KMS-11 (cell line): Measurements from ENCODE around the gene PPP1R15A.

Experiments used
- H2AFZ ChIP-seq: fragments of 200-600 bp; sonication (generic); 2 replicates; pipeline ENCODE4 v1.6.1; 2016; ENCODE audit warnings: antibody characterized with exemption, mixed run types, low read depth
- H3K27ac ChIP-seq: fragments of 200-600 bp; sonication (generic); 2 replicates; pipeline ENCODE4 v1.6.1; 2016; ENCODE audit warnings: mild to moderate bottlenecking, mixed run types
- H3K27me3 ChIP-seq: fragments of 200-600 bp; sonication (generic); 2 replicates; pipeline ENCODE4 v1.6.1; 2017; ENCODE audit warnings: mild to moderate bottlenecking, low read depth, mixed run types, moderate library complexity; ENCODE audit not compliant: insufficient read depth
- H3K36me3 ChIP-seq: fragments of 200-600 bp; sonication (generic); 2 replicates; pipeline ENCODE4 v1.6.1; 2017; ENCODE audit warnings: mild to moderate bottlenecking, mixed run types; ENCODE audit not compliant: insufficient read depth
- H3K4me1 ChIP-seq: fragments of 200-600 bp; sonication (generic); 2 replicates; pipeline ENCODE4 v1.6.1; 2016; ENCODE audit warnings: mild to moderate bottlenecking, low read depth, mixed run types; ENCODE audit not compliant: poor library complexity, severe bottlenecking
- H3K4me2 ChIP-seq: fragments of 200-600 bp; sonication (generic); 2 replicates; pipeline ENCODE4 v1.7.0; 2016; ENCODE audit warnings: mild to moderate bottlenecking, mixed run types
- H3K4me3 ChIP-seq: fragments of 200-600 bp; sonication (generic); IDR thresholded peaks from 2 replicates; pipeline ENCODE4 v1.6.1; 2017; ENCODE audit warnings: low read depth, low read length, mixed read lengths; ENCODE audit not compliant: insufficient read depth
- H3K79me2 ChIP-seq: fragments of 200-600 bp; sonication (generic); 2 replicates; pipeline ENCODE4 v1.6.1; 2016; ENCODE audit warnings: low read depth, mixed run types; ENCODE audit not compliant: insufficient read depth
- H3K9ac ChIP-seq: fragments of 200-600 bp; sonication (generic); 2 replicates; pipeline ENCODE4 v1.6.1; 2016; ENCODE audit warnings: mild to moderate bottlenecking, mixed run types
- H4K20me1 ChIP-seq: fragments of 200-600 bp; sonication (generic); 2 replicates; pipeline ENCODE4 v1.6.1; 2016; ENCODE audit warnings: mild to moderate bottlenecking, mixed run types; ENCODE audit not compliant: insufficient read depth
- TF ChIP-seq, protein P1 (sequence below): fragments of 200-600 bp; sonication (generic); conservative IDR thresholded peaks from 2 replicates; pipeline ENCODE4 v1.6.1; 2017; ENCODE audit warnings: low read depth, mild to moderate bottlenecking, antibody characterized with exemption, low read length, moderate library complexity, mixed read lengths

PPP1R15A gene

DNA sequence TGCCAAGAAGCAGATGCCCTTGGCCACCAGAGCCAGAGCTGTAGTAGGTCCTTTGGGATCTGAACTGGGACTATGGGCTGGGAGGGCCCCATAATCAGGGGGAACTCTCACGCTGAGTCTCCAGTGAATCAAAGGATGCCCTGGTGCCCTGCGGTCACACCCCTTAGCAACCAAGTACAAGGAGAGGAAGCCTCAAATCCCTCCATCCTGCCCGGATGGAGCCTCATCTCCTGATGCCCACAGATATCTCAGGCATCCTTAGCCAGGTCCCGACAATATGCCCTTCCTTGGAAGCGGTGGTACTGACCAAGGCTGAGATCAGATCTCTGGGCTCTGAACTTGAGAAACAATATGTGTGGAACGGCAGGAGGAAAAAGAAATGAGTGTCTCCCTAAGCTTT lies 5.5 kb upstream of the PPP1R15A start:
- Histone ChIP-seq H3K9ac (no peak overlapping the region), H3K27me3 (peaks cover 49% of the 10 kb centered on the region), H3K27ac (no peak overlapping the region), H3K79me2 (no peaks in the 10 kb centered on the region), H2AFZ (no peak overlapping the region), H3K4me1 (peaks cover 7% of the 10 kb centered on the region), H4K20me1 (no peaks in the 10 kb centered on the region), H3K36me3 (no peaks in the 10 kb centered on the region), H3K4me2 (no peak overlapping the region; the same call in 1 of the 2 replicates), H3K4me3 (no peak overlapping the region)
- TF ChIP-seq, protein P1, sequence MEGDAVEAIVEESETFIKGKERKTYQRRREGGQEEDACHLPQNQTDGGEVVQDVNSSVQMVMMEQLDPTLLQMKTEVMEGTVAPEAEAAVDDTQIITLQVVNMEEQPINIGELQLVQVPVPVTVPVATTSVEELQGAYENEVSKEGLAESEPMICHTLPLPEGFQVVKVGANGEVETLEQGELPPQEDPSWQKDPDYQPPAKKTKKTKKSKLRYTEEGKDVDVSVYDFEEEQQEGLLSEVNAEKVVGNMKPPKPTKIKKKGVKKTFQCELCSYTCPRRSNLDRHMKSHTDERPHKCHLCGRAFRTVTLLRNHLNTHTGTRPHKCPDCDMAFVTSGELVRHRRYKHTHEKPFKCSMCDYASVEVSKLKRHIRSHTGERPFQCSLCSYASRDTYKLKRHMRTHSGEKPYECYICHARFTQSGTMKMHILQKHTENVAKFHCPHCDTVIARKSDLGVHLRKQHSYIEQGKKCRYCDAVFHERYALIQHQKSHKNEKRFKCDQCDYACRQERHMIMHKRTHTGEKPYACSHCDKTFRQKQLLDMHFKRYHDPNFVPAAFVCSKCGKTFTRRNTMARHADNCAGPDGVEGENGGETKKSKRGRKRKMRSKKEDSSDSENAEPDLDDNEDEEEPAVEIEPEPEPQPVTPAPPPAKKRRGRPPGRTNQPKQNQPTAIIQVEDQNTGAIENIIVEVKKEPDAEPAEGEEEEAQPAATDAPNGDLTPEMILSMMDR: no peak

DNA sequence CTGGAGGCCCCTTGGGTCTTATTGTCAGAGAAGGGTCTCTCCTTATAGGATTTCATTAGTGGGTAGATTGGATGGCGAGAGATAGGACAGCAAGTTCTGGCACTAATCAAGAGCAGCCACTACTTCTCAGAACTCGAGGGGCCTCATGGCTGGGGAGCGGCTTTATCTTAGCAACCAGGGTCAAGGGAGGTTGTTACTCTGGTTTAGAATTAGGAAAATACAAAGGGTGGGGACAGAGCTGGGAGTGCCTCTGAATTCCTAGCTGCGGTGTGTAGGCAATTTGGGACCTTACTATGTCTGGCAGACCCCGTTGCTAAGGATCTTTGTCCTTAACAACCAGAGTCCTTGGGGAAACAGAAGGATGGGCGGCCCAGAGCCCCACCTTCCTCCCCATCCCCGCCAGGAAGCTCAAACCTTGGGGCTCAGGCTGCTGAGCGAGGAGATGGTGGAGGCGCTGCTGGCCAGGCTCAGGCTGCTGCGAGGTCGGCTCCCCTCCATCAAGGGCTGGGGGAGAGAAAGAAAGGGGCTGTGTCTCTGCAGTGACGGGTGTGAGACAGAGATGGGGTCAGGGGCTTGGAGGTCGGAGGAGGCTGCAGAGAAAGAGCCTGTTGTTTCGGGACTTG lies 5.0 kb upstream of the PPP1R15A start:
- no peak overlapping the region for H3K4me3 ChIP-seq
- no peak overlapping the region for H3K9ac ChIP-seq
- TF ChIP-seq, protein P1: no peak
- H3K79me2 ChIP-seq: 0 out of 2 replicates have a peak, but pooled peaks cover under 1% of the 10 kb centered on the region
- no peaks in the 10 kb centered on the region for H3K36me3 ChIP-seq
- no peak overlapping the region for H3K27ac ChIP-seq
- H3K27me3 ChIP-seq: peaks cover 49% of the 10 kb centered on the region
- H4K20me1 ChIP-seq: no peaks in the 10 kb centered on the region
- peaks cover 7% of the 10 kb centered on the region for H3K4me1 ChIP-seq
- H3K4me2 ChIP-seq: no peak overlapping the region
- H2AFZ ChIP-seq: no peak overlapping the region

DNA sequence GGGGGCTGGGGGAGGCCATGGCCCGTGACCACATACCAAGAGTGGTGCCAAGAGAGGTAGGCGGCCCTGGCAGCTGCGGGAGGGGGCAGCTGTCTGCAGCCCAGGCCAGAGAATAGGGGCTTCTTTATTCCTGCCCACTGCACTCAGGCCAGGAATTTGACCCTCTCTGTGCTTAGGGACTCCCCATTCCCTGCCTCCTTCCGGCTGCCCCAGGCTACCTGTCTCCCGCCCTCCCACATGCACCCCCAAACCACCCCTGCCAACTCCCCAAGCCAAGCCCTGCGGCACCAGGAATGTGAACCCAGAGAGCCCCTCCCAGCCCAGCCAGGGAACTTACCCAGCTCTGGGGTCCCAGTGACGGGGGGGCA lies 4.5 kb upstream of the PPP1R15A start:
- no peaks in the 10 kb centered on the region for H4K20me1 ChIP-seq
- H3K27me3 ChIP-seq: peaks cover 49% of the 10 kb centered on the region
- H3K4me2 ChIP-seq: no peak overlapping the region
- TF ChIP-seq, protein P1: no peak
- H3K9ac ChIP-seq: no peak overlapping the region
- peaks cover 7% of the 10 kb centered on the region for H3K4me1 ChIP-seq
- no peak overlapping the region for H3K27ac ChIP-seq
- H3K36me3 ChIP-seq: no peaks in the 10 kb centered on the region
- H3K79me2 ChIP-seq: peaks cover 5% of the 10 kb centered on the region
- no peak overlapping the region for H3K4me3 ChIP-seq
- H2AFZ ChIP-seq: no peak overlapping the region

DNA sequence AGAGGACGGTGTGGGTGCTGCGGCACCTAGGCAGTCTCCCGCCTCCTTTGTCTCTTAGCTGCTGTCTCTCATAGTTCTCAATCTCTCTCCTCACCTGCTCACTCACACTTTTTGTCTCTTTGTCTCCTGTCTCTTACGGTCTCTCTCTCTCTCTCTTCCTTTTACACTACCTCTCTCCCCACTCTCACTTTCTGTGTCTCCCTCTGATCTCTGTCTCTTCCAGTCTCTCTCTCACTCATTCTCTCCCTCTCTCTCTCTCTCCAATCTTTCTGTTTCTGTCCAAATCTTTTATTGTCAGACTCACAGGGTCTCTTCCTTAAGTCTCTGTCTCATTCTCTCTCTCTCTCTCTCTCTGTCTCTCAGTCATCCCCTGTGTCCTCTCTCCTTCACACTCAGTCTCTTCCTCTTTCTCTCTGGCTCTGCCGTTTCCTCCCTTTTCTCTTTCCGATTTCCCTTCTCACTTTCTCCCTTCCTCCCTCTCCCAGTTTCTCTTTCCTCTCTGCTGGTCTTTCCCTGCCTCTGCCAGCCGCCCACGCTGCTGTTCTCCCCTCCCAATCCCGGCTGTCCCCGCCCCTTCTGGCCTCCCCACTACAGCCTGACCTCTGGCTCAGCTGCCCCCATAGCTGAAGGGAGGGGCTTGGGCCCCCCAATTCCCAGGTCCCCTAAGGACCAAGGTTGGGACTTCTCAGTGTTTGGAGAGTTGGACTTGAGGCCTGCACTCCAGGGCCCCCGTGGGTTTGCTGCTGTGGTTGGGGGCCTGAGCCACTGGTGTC lies 3.9 kb upstream of the PPP1R15A start, which contains the start of gene PLEKHA4:
TSS of gene PLEKHA4 (minus strand) at position 504 of the 773 bp plus-strand sequence. CDS start 997 bp downstream, outside the sequence.
- Histone ChIP-seq H3K79me2 (peaks cover 11% of the 10 kb centered on the region), H3K9ac (no peak within 1 kb of the TSS), H4K20me1 (no peaks in the 10 kb centered on the region), H3K4me3 (no peak within 1 kb of the TSS), H3K27me3 (peaks cover 44% of the 10 kb centered on the region; the same call in 1 of the 2 replicates), H3K27ac (no peak within 1 kb of the TSS), H2AFZ (no peak within 1 kb of the TSS), H3K36me3 (no peaks in the 10 kb centered on the region), H3K4me1 (peaks cover 8% of the 10 kb centered on the region), H3K4me2 (no peak within 1 kb of the TSS)
- TF ChIP-seq, protein P1: no peak
